KOPT-K1 (cell line): ENCODE results near the gene ZMIZ2.

Source experiments
- H3K27ac ChIP-seq: fragments of 200-600 bp; sonication (generic); 2 replicates; pipeline ENCODE4 v1.5.1; 2016; ENCODE audit warnings: antibody characterized with exemption, mild to moderate bottlenecking, low read depth, low read length; ENCODE audit not compliant: poor library complexity, severe bottlenecking
- H3K36me3 ChIP-seq: fragments of 200-600 bp; sonication (generic); 2 replicates; pipeline ENCODE4 v1.5.1; 2017; ENCODE audit warnings: antibody characterized with exemption, mild to moderate bottlenecking, low read length, moderate library complexity; ENCODE audit not compliant: insufficient read depth
- H3K9me3 ChIP-seq: fragments of 200-600 bp; sonication (generic); 2 replicates; pipeline ENCODE4 v1.5.1; 2017; ENCODE audit warnings: antibody characterized with exemption, low read length, mild to moderate bottlenecking; ENCODE audit not compliant: insufficient read depth, poor library complexity, severe bottlenecking

ZMIZ2 gene

GRCh38 chr7:44738876-44739665, 9.6 kb upstream of the ZMIZ2 start:
- no peaks in the 10 kb centered on the region for H3K36me3 ChIP-seq
- no peak overlapping the region for H3K27ac ChIP-seq
- no peaks in the 10 kb centered on the region for H3K9me3 ChIP-seq

GRCh38 chr7:44740055-44740454, 8.6 kb upstream of the ZMIZ2 start:
- H3K9me3 ChIP-seq = no peaks in the 10 kb centered on the region
- no peaks in the 10 kb centered on the region for H3K36me3 ChIP-seq
- no peak overlapping the region for H3K27ac ChIP-seq

- Histone ChIP-seq H3K36me3 (no peaks in the 10 kb centered on the region), H3K9me3 (no peaks in the 10 kb centered on the region), H3K27ac (no peak overlapping the region)
Observed at GRCh38 chr7:44743750-44744149, 4.9 kb upstream of the ZMIZ2 start.

- no peaks in the 10 kb centered on the region for H3K9me3 ChIP-seq
- H3K27ac ChIP-seq = peak overlapping the region; percentile 79
- 0 out of 2 replicates have a peak, but pooled peaks cover 5% of the 10 kb centered on the region for H3K36me3 ChIP-seq
Observed at GRCh38 chr7:44748948-44749731, 493 bp downstream of the ZMIZ2 start.

GRCh38 chr7:44749992-44750391, 1.3 kb downstream of the ZMIZ2 start:
- no peaks in the 10 kb centered on the region for H3K9me3 ChIP-seq
- H3K36me3 ChIP-seq = 0 out of 2 replicates have a peak, but pooled peaks cover 5% of the 10 kb centered on the region
- H3K27ac ChIP-seq = no peak overlapping the region

GRCh38 chr7:44750424-44750823, 1.8 kb downstream of the ZMIZ2 start:
- Histone ChIP-seq H3K27ac (peak overlapping the region; percentile 6), H3K36me3 (0 out of 2 replicates have a peak, but pooled peaks cover 5% of the 10 kb centered on the region), H3K9me3 (no peaks in the 10 kb centered on the region)

GRCh38 chr7:44750921-44751571, 2.4 kb downstream of the ZMIZ2 start:
- H3K9me3 ChIP-seq = no peaks in the 10 kb centered on the region
- peaks cover 5% of the 10 kb centered on the region; the same call in 1 of the 2 replicates for H3K36me3 ChIP-seq
- peak overlapping the region; percentile 6 for H3K27ac ChIP-seq

GRCh38 chr7:44752822-44753221, 4.2 kb downstream of the ZMIZ2 start:
- no peak overlapping the region for H3K27ac ChIP-seq

GRCh38 chr7:44754802-44755697, 6.4 kb downstream of the ZMIZ2 start:
- peaks cover 41% of the 10 kb centered on the region; the same call in 1 of the 2 replicates for H3K36me3 ChIP-seq
- H3K27ac ChIP-seq = no peak overlapping the region
- no peaks in the 10 kb centered on the region for H3K9me3 ChIP-seq

More at GRCh38 chr7:44752822-44753221, 4.2 kb downstream of the ZMIZ2 start:
- peaks cover 23% of the 10 kb centered on the region; the same call in 1 of the 2 replicates for H3K36me3 ChIP-seq
- H3K9me3 ChIP-seq = no peaks in the 10 kb centered on the region

- Histone ChIP-seq H3K9me3 (no peaks in the 10 kb centered on the region), H3K27ac (no peak overlapping the region), H3K36me3 (peaks cover 46% of the 10 kb centered on the region)
Observed at GRCh38 chr7:44755698-44756627, 7.3 kb downstream of the ZMIZ2 start.

GRCh38 chr7:44756904-44757303, 8.3 kb downstream of the ZMIZ2 start:
- peaks cover 54% of the 10 kb centered on the region for H3K36me3 ChIP-seq
- H3K9me3 ChIP-seq = no peaks in the 10 kb centered on the region
- H3K27ac ChIP-seq = no peak overlapping the region

- Histone ChIP-seq H3K27ac (no peak overlapping the region), H3K9me3 (no peaks in the 10 kb centered on the region), H3K36me3 (peaks cover 58% of the 10 kb centered on the region)
Observed at GRCh38 chr7:44757311-44757710, 8.7 kb downstream of the ZMIZ2 start.

- no peak overlapping the region for H3K27ac ChIP-seq
- H3K36me3 ChIP-seq = peaks cover 63% of the 10 kb centered on the region
- H3K9me3 ChIP-seq = no peaks in the 10 kb centered on the region
Observed at GRCh38 chr7:44757739-44758138, 9.1 kb downstream of the ZMIZ2 start.
